Gastroesophageal sphincter (tissue), 4 donors: ENCODE data around the gene F5. TPM values are rescaled to one million over a fixed set of nuclear protein-coding genes. Genes with fewer than 3 reads are reported as not detected.

Experiments
- ATAC-seq: fragments of 150-250 bp; one replicate; pipeline ENCODE4 v1.9.1; 2016; ENCODE audit warnings: mild to moderate bottlenecking, moderate library complexity
- H3K27ac ChIP-seq, 4 donors: fragments of 200-600 bp; sonication (generic) in 3 of 4; 1 replicate in 3 of 4; 2 replicates in 1 of 4; pipeline ENCODE4 v1.5.1; 2016 to 2019
- H3K27me3 ChIP-seq: fragments of 200-600 bp; sonication (generic); one replicate; pipeline ENCODE4 v1.5.1; 2019
- H3K36me3 ChIP-seq, 2 donors: fragments of 200-600 bp; sonication (generic); one replicate each; pipeline ENCODE4 v1.5.1; 2019; ENCODE audit warnings: control low read depth in 1 of 2
- H3K4me1 ChIP-seq, 3 donors: fragments of 200-600 bp; sonication (generic); 1 replicate in 2 of 3; 2 replicates in 1 of 3; pipeline ENCODE4 v1.5.1; 2016 to 2019; ENCODE audit warnings: control low read depth in 2 of 3
- H3K4me3 ChIP-seq, 2 donors: fragments of 200-600 bp; sonication (generic); one replicate each; pipeline ENCODE4 v1.5.1; 2019; ENCODE audit warnings: mild to moderate bottlenecking in 1 of 2, moderate library complexity in 1 of 2
- H3K9me3 ChIP-seq, 3 donors: fragments of 200-600 bp; sonication (generic); one replicate each; pipeline ENCODE4 v1.5.1; 2017 to 2019; ENCODE audit warnings: control low read depth in 2 of 3
- CTCF ChIP-seq, 4 experiments: fragments of 200-600 bp in 2 of 4; fragments of 450-650 bp in 2 of 4; sonication (generic) in 1 of 4; IDR thresholded peaks; one replicate each; pipeline ENCODE4 v1.5.1; 2017 to 2019; ENCODE audit warnings: antibody characterized with exemption in 4 of 4, mild to moderate bottlenecking in 2 of 4, moderate library complexity in 2 of 4
- EP300 ChIP-seq: sonication (generic); formaldehyde crosslinking; IDR thresholded peaks from one replicate; pipeline ENCODE4 v1.6.1; 2017; ENCODE audit warnings: antibody characterized with exemption, mild to moderate bottlenecking
- POLR2A ChIP-seq, 2 donors: fragments of 450-650 bp; IDR thresholded peaks; one replicate each; pipeline ENCODE4 v1.6.1; 2017; ENCODE audit warnings: antibody characterized with exemption in 2 of 2, mild to moderate bottlenecking in 2 of 2, moderate library complexity in 1 of 2
- POLR2AphosphoS5 ChIP-seq: sonication (generic); formaldehyde crosslinking; IDR thresholded peaks from one replicate; pipeline ENCODE4 v1.6.1; 2017; ENCODE audit warnings: antibody characterized with exemption
- WGBS, 2 donors: methylation state at CpG; one replicate each; pipeline ENCODE4 v1.1.5; 2018; ENCODE audit warnings: low coverage in 1 of 2; 5-methylcytosine and 5-hydroxymethylcytosine counted together
- total RNA-seq, 4 donors: library from RNA; depleted of rRNA; stranded (reverse); fragments of >200 nt; gene quantifications; one replicate each; pipeline ENCODE4 v1.1.0, GENCODE V29; 2016

F5 gene
- total RNA-seq, 4 donors from 2014 or later: 0.12 to 3.5 (median 0.42) TPM; not detected in 1

GRCh38 chr1:169565335-169566271 lies 20.7 kb downstream of the F5 start:
- no peak overlapping the region for H3K4me3 ChIP-seq
- TF ChIP-seq CTCF (IDR thresholded peaks at IDR 0.05): no peak
- no peak for TF ChIP-seq POLR2A (IDR thresholded peaks at IDR 0.05)
- no peak for TF ChIP-seq EP300
- TF ChIP-seq POLR2AphosphoS5: no peak
- H3K27ac ChIP-seq: no peak overlapping the region
- H3K36me3 ChIP-seq: no peaks in the 10 kb centered on the region
- ATAC-seq: no peak
- H3K4me1 ChIP-seq: no peaks in the 10 kb centered on the region
- peaks cover 0 to 7% (median 0%) of the 10 kb centered on the region in 3 donors for H3K9me3 ChIP-seq
- H3K27me3 ChIP-seq: no peaks in the 10 kb centered on the region
- 60 to 90% methylated on average over 3 of the region's 3 CpGs for WGBS, 2 donors

- H3K4me3 ChIP-seq: no peak overlapping the region
- ATAC-seq: no peak
- H3K36me3 ChIP-seq: no peaks in the 10 kb centered on the region
- H3K27me3 ChIP-seq: no peaks in the 10 kb centered on the region
- H3K9me3 ChIP-seq: peaks cover 0 to 7% (median 0%) of the 10 kb centered on the region in 3 donors
- no peaks in the 10 kb centered on the region for H3K4me1 ChIP-seq
- TF ChIP-seq EP300 (no peak), CTCF (IDR thresholded peaks at IDR 0.05) (no peak), POLR2A (IDR thresholded peaks at IDR 0.05) (no peak), POLR2AphosphoS5 (no peak)
- no peak overlapping the region for H3K27ac ChIP-seq
These were observed 22.6 kb downstream of the F5 start for GRCh38 chr1:169563650-169564049.

GRCh38 chr1:169563019-169563615 lies 23.2 kb downstream of the F5 start:
- no peaks in the 10 kb centered on the region for H3K4me1 ChIP-seq
- no peaks in the 10 kb centered on the region for H3K27me3 ChIP-seq
- TF ChIP-seq POLR2A (IDR thresholded peaks at IDR 0.05): no peak
- no peak for TF ChIP-seq POLR2AphosphoS5
- TF ChIP-seq EP300: no peak
- TF ChIP-seq CTCF (IDR thresholded peaks at IDR 0.05): no peak
- H3K4me3 ChIP-seq: no peak overlapping the region
- ATAC-seq: no peak
- no peaks in the 10 kb centered on the region for H3K36me3 ChIP-seq
- peaks cover 0 to 7% (median 0%) of the 10 kb centered on the region in 3 donors for H3K9me3 ChIP-seq
- no peak overlapping the region for H3K27ac ChIP-seq
- 71% methylated on average over 1 of the region's 1 CpG for WGBS, 2 donors

- WGBS, 2 donors: 54% methylated on average over 1 of the region's 1 CpG; no CpG with 5 or more reads in 1 of the 2 donors
- H3K4me1 ChIP-seq: no peaks in the 10 kb centered on the region
- ATAC-seq: no peak
These were observed 24.6 kb downstream of the F5 start for GRCh38 chr1:169561692-169562091.

More at GRCh38 chr1:169561692-169562091, 24.6 kb downstream of the F5 start:
- Histone ChIP-seq H3K27me3 (no peaks in the 10 kb centered on the region), H3K9me3 (peaks cover 0 to 7% (median 0%) of the 10 kb centered on the region in 3 donors), H3K4me3 (no peak overlapping the region), H3K27ac (no peak overlapping the region), H3K36me3 (no peaks in the 10 kb centered on the region)
- TF ChIP-seq CTCF (IDR thresholded peaks at IDR 0.05): no peak
- TF ChIP-seq POLR2AphosphoS5: no peak
- no peak for TF ChIP-seq EP300
- no peak for TF ChIP-seq POLR2A (IDR thresholded peaks at IDR 0.05)
